B cell (primary cell): Measurements from ENCODE around the gene HOXB9. TPM values are rescaled to one million over a fixed set of nuclear protein-coding genes. Genes with fewer than 3 reads are reported as not detected.

Experiments used
- ATAC-seq: fragments of 200-7000 bp; cut with Tn5 transposase; one replicate; pipeline ENCODE4 v1.10.0; 2021; ENCODE audit warnings: low read depth, mild to moderate bottlenecking, moderate number of reproducible peaks, moderate library complexity
- CTCF ChIA-PET: fragments of 350-600 bp; sonication (Branson Sonifier 250); formaldehyde crosslinking; loops from one replicate; lab custom pipeline; 2021; ENCODE audit warnings: antibody characterized with exemption, inconsistent platforms; lab: Charles Lee
- POLR2A ChIA-PET: fragments of 350-600 bp; sonication (Branson Sonifier 250); formaldehyde crosslinking; loops from one replicate; lab custom pipeline; 2021; ENCODE audit warnings: antibody characterized with exemption; lab: Charles Lee
- DNase-seq: peaks from one replicate; pipeline ENCODE4 v3.0.0; 2013
- H2AFZ ChIP-seq: 2 replicates; pipeline ENCODE4 v1.6.1; 2012; ENCODE audit warnings: mild to moderate bottlenecking, low read depth, low read length; ENCODE audit not compliant: insufficient read depth, poor library complexity, severe bottlenecking
- H3K27ac ChIP-seq, 2 donors: 1 replicate in 1 of 2; 2 replicates in 1 of 2; pipeline ENCODE4 v1.5.1; 2012 to 2013; ENCODE audit warnings: low read length in 2 of 2, mild to moderate bottlenecking in 2 of 2, moderate library complexity in 1 of 2
- H3K27me3 ChIP-seq, 4 experiments: fragments of 200-600 bp in 1 of 4; sonication (generic) in 1 of 4; replicated peaks in 1 of 4; 1 replicate in 2 of 4; 2 replicates in 2 of 4; pipeline versions ENCODE4 v1.6.1 to v1.7.0; 2013 to 2016; ENCODE audit warnings: low read length in 3 of 4, mild to moderate bottlenecking in 2 of 4, mixed read lengths in 1 of 4, moderate library complexity in 1 of 4; ENCODE audit not compliant: insufficient read depth in 4 of 4, control insufficient read depth in 3 of 4; ENCODE audit errors: control extremely low read depth in 1 of 4
- H3K36me3 ChIP-seq, 2 experiments: replicated peaks in 1 of 2; 1 replicate in 1 of 2; 2 replicates in 1 of 2; pipeline versions ENCODE4 v1.6.1 to v1.7.1; 2013; ENCODE audit warnings: low read length in 1 of 2; ENCODE audit not compliant: insufficient read depth in 2 of 2, control insufficient read depth in 1 of 2; ENCODE audit errors: control extremely low read depth in 1 of 2, extremely low read depth in 1 of 2
- H3K4me1 ChIP-seq, 2 donors: fragments of 200-600 bp in 1 of 2; sonication (generic) in 1 of 2; 1 replicate in 1 of 2; 2 replicates in 1 of 2; pipeline versions ENCODE4 v1.5.1 to v1.6.1; 2013 to 2017; ENCODE audit warnings: low read length in 2 of 2; ENCODE audit not compliant: control insufficient read depth in 2 of 2, insufficient read depth in 2 of 2
- H3K4me2 ChIP-seq: replicated peaks from 2 replicates; pipeline ENCODE3; 2012; ENCODE audit warnings: mild to moderate bottlenecking, low read depth, low read length; ENCODE audit not compliant: poor library complexity, severe bottlenecking
- H3K4me3 ChIP-seq, 5 experiments: fragments of 200-600 bp in 1 of 5; sonication (generic) in 1 of 5; 1 replicate in 3 of 5; 2 replicates in 2 of 5; pipeline versions ENCODE4 v1.5.1 to v1.7.0; 2011 to 2016; ENCODE audit warnings: low read length in 4 of 5, mild to moderate bottlenecking in 4 of 5, low read depth in 2 of 5, control low read depth in 1 of 5, moderate library complexity in 1 of 5; ENCODE audit not compliant: insufficient read depth in 1 of 5; ENCODE audit errors: control extremely low read depth in 1 of 5, extremely low read depth in 1 of 5
- H3K79me2 ChIP-seq: fragments of 200-600 bp; sonication (generic); one replicate; pipeline ENCODE4 v1.6.0; 2016; ENCODE audit warnings: low read length; ENCODE audit not compliant: control insufficient read depth, insufficient read depth
- H3K9ac ChIP-seq: fragments of 200-600 bp; sonication (generic); 2 replicates; pipeline ENCODE4 v1.6.1; 2017; ENCODE audit warnings: mild to moderate bottlenecking, low read length, moderate library complexity
- H3K9me3 ChIP-seq, 3 donors: one replicate each; pipeline versions ENCODE4 v1.6.1 to v1.7.1; 2013; ENCODE audit warnings: low read length in 2 of 3; ENCODE audit not compliant: control insufficient read depth in 2 of 3, insufficient read depth in 1 of 3; ENCODE audit errors: control extremely low read depth in 1 of 3
- H4K20me1 ChIP-seq: 2 replicates; pipeline ENCODE4 v1.6.0; 2012; ENCODE audit warnings: mild to moderate bottlenecking, low read length; ENCODE audit not compliant: insufficient read depth, control insufficient read depth, poor library complexity, severe bottlenecking
- H3K27ac Mint-ChIP-seq: one replicate; pipeline ENCODE4 v1.8.0; 2021; ENCODE audit warnings: mixed read lengths
- H3K27me3 Mint-ChIP-seq: one replicate; pipeline ENCODE4 v1.8.0; 2021; ENCODE audit warnings: mixed read lengths
- H3K4me1 Mint-ChIP-seq: one replicate; pipeline ENCODE4 v1.8.0; 2021; ENCODE audit warnings: mixed read lengths
- H3K4me3 Mint-ChIP-seq: one replicate; pipeline ENCODE4 v1.8.0; 2021; ENCODE audit warnings: mixed read lengths
- H3K9me3 Mint-ChIP-seq: one replicate; pipeline ENCODE4 v1.8.0; 2022; ENCODE audit warnings: mixed read lengths; ENCODE audit not compliant: insufficient read depth
- CTCF ChIP-seq: fragments of 200-600 bp; IDR thresholded peaks from one replicate; pipeline ENCODE4 v1.8.0; 2022; ENCODE audit warnings: antibody characterized with exemption, mild to moderate bottlenecking
- EZH2 ChIP-seq: IDR thresholded peaks from 2 replicates; pipeline ENCODE4 v1.6.1; 2012; ENCODE audit warnings: borderline replicate concordance, low read depth, mild to moderate bottlenecking, moderate library complexity, low read length; ENCODE audit not compliant: insufficient read depth, poor library complexity, severe bottlenecking
- WGBS: methylation state at CpG from one replicate; pipeline ENCODE4 v1.1.5; 2013; ENCODE audit warnings: missing lambda C conversion rate; ENCODE audit not compliant: insufficient coverage; 5-methylcytosine and 5-hydroxymethylcytosine counted together
- intact Hi-C: fragments of 100-400 bp; cut with micrococcal nuclease; formaldehyde crosslinking; loops from one replicate; pipeline ENCODE4 v1.10.0; 2022
- polyA plus RNA-seq: library from polyadenylated mRNA; depleted of rRNA; stranded (reverse); fragments of >200 nt; gene quantifications from 2 replicates; pipeline ENCODE4 v1.2.3, GENCODE V29; 2012
- total RNA-seq, 2 donors: library from RNA; stranded (reverse); fragments of 120-200 nt in 1 of 2; gene quantifications; 1 replicate in 1 of 2; 2 replicates in 1 of 2; pipeline versions ENCODE4 v1.2.3 to v1.2.4, GENCODE V29; 2013 to 2022

The HOXB9 gene
- total and polyA plus RNA-seq, 2 donors (not counting 1 experiment from before 2014, with no cell fraction given) = 0.07 TPM; not detected in 1

GRCh38 chr17:48617471-48618255 is 8.5 kb downstream of the HOXB9 start:
- Mint-ChIP-seq H3K4me3 (no peak overlapping the region), H3K9me3 (no peaks in the 10 kb centered on the region), H3K27me3 (peaks cover 84% of the 10 kb centered on the region), H3K27ac (no peak overlapping the region), H3K4me1 (peaks cover 32% of the 10 kb centered on the region)
- peaks cover 39 to 56% of the 10 kb centered on the region in 2 donors for H3K4me1 ChIP-seq
- ATAC-seq (no peak), DNase-seq (no peak)
- H3K4me3 ChIP-seq = no peak overlapping the region
- no peak overlapping the region for H3K9ac ChIP-seq
- H2AFZ ChIP-seq = no peak overlapping the region
- H3K27ac ChIP-seq = no peak overlapping the region
- no peaks in the 10 kb centered on the region for H3K79me2 ChIP-seq
- TF ChIP-seq CTCF (no peak), EZH2 (peak; percentile 61)
- no peaks in the 10 kb centered on the region for H4K20me1 ChIP-seq
- peak overlapping the region; percentile 13 for H3K4me2 ChIP-seq
- H3K27me3 ChIP-seq = peaks cover 0 to 95% (median 68%) of the 10 kb centered on the region in 4 experiments
- WGBS = 16% methylated on average over 40 of the region's 43 CpGs
- H3K36me3 ChIP-seq = no peaks in the 10 kb centered on the region
- POLR2A ChIA-PET = no interaction called here
- CTCF ChIA-PET = interaction anchor here (0.7 to 2.6 kb wide), 25 partner anchors 10 to 592 kb away, joined by 3 to 34 read pairs (median 4); no protein-coding TSS in a partner anchor
- peaks cover 0 to 23% (median 0%) of the 10 kb centered on the region in 3 donors for H3K9me3 ChIP-seq
- intact Hi-C loops = loop anchor here (1.0 kb wide), 6 partner anchors 281 to 592 kb away; no protein-coding TSS in a partner anchor
